H9 (cell line): ENCODE measurements around the gene COL11A1. TPM values are rescaled to one million over a fixed set of nuclear protein-coding genes. Genes with fewer than 3 reads are reported as not detected.
A peak's percentile ranks its signal among the peaks of the same experiment; 100 is the strongest.
"Not testable (repeated sequence)": the region's sequence is repeated elsewhere in the genome, so short reads cannot be mapped to it uniquely, and the experiment has no call there.

Experiments
- DNase-seq: peaks from one replicate; pipeline ENCODE4 v3.0.0-alpha.2; 2017
- H2AFZ ChIP-seq: one replicate; pipeline ENCODE4 v1.6.1; 2013; ENCODE audit warnings: mild to moderate bottlenecking, low read length, control low read depth, moderate library complexity
- H2AK5ac ChIP-seq: 2 replicates; pipeline ENCODE4 v1.6.1; 2013; ENCODE audit warnings: low read length, control low read depth, mixed read lengths; ENCODE audit not compliant: insufficient read length
- H2BK120ac ChIP-seq: one replicate; pipeline ENCODE4 v1.6.1; 2013; ENCODE audit warnings: low read depth, mild to moderate bottlenecking, low read length, control low read depth, inconsistent platforms; ENCODE audit not compliant: poor library complexity, severe bottlenecking
- H2BK12ac ChIP-seq: 2 replicates; pipeline ENCODE4 v1.6.1; 2013; ENCODE audit warnings: low read length, control low read depth, mixed read lengths, low read depth; ENCODE audit not compliant: insufficient read length
- H2BK15ac ChIP-seq: 2 replicates; pipeline ENCODE4 v1.6.1; 2013; ENCODE audit warnings: low read depth, low read length, control low read depth
- H2BK20ac ChIP-seq: one replicate; pipeline ENCODE4 v1.6.1; 2013; ENCODE audit warnings: low read depth, mild to moderate bottlenecking, low read length, control low read depth, inconsistent platforms; ENCODE audit not compliant: poor library complexity, severe bottlenecking
- H2BK5ac ChIP-seq: 2 replicates; pipeline ENCODE4 v1.6.1; 2013; ENCODE audit warnings: low read length, control low read depth, mixed read lengths; ENCODE audit not compliant: insufficient read length
- H3K14ac ChIP-seq: 2 replicates; pipeline ENCODE4 v1.6.1; 2013; ENCODE audit warnings: low read length, control low read depth; ENCODE audit not compliant: insufficient read depth
- H3K18ac ChIP-seq: 2 replicates; pipeline ENCODE4 v1.6.1; 2013; ENCODE audit warnings: low read depth, mild to moderate bottlenecking, mixed read lengths, low read length, control low read depth; ENCODE audit not compliant: insufficient read length
- H3K23ac ChIP-seq: 2 replicates; pipeline ENCODE4 v1.6.1; 2013; ENCODE audit warnings: low read length, control low read depth, mixed read lengths, low read depth; ENCODE audit not compliant: insufficient read length
- H3K23me2 ChIP-seq: 2 replicates; pipeline ENCODE4 v1.6.1; 2013; ENCODE audit warnings: low read depth, mild to moderate bottlenecking, mixed read lengths, low read length, control low read depth; ENCODE audit not compliant: insufficient read length, poor library complexity, severe bottlenecking
- H3K27ac ChIP-seq: 2 replicates; pipeline ENCODE4 v1.5.1; 2013; ENCODE audit warnings: low read length, control low read depth, mixed read lengths, low read depth; ENCODE audit not compliant: insufficient read length
- H3K27me3 ChIP-seq: 2 replicates; pipeline ENCODE4 v1.6.1; 2013; ENCODE audit warnings: low read length, control low read depth, inconsistent platforms; ENCODE audit not compliant: insufficient read depth
- H3K4ac ChIP-seq: 2 replicates; pipeline ENCODE4 v1.6.1; 2013; ENCODE audit warnings: low read depth, mild to moderate bottlenecking, control low read depth, inconsistent platforms, low read length, moderate library complexity
- H3K4me1 ChIP-seq: 2 replicates; pipeline ENCODE4 v1.6.1; 2013; ENCODE audit warnings: low read length, control low read depth, inconsistent platforms; ENCODE audit not compliant: insufficient read depth
- H3K4me2 ChIP-seq: 2 replicates; pipeline ENCODE4 v1.6.1; 2013; ENCODE audit warnings: low read length, control low read depth, mixed read lengths; ENCODE audit not compliant: insufficient read length, insufficient read depth
- H3K56ac ChIP-seq: 2 replicates; pipeline ENCODE4 v1.6.1; 2013; ENCODE audit warnings: low read depth, mild to moderate bottlenecking, mixed read lengths, low read length, control low read depth; ENCODE audit not compliant: insufficient read length
- H3K79me1 ChIP-seq: 2 replicates; pipeline ENCODE4 v1.6.1; 2013; ENCODE audit warnings: low read depth, mild to moderate bottlenecking, moderate library complexity, low read length, control low read depth, inconsistent platforms; ENCODE audit not compliant: insufficient read depth, poor library complexity, severe bottlenecking
- H3K79me2 ChIP-seq: 2 replicates; pipeline ENCODE4 v1.6.1; 2013; ENCODE audit warnings: low read length, control low read depth, inconsistent platforms; ENCODE audit not compliant: insufficient read depth
- H3K9ac ChIP-seq: 2 replicates; pipeline ENCODE4 v1.6.1; 2013; ENCODE audit warnings: low read length, control low read depth, mixed read lengths; ENCODE audit not compliant: insufficient read length; ENCODE audit errors: extremely low read depth
- H3K9me3 ChIP-seq: one replicate; pipeline ENCODE4 v1.6.1; 2013; ENCODE audit warnings: low read depth, low read length, inconsistent platforms; ENCODE audit not compliant: control insufficient read depth
- H3T11ph ChIP-seq: one replicate; pipeline ENCODE4 v1.6.1; 2013; ENCODE audit warnings: mild to moderate bottlenecking, low read length, control low read depth, inconsistent platforms
- H4K20me1 ChIP-seq: one replicate; pipeline ENCODE4 v1.6.1; 2013; ENCODE audit not compliant: control insufficient read depth, insufficient read length, insufficient read depth
- H4K5ac ChIP-seq: 2 replicates; pipeline ENCODE4 v1.6.1; 2013; ENCODE audit warnings: low read depth, mild to moderate bottlenecking, mixed read lengths, low read length, control low read depth; ENCODE audit not compliant: insufficient read length
- H4K8ac ChIP-seq: replicated peaks from 2 replicates; pipeline ENCODE4 v1.6.1; 2013; ENCODE audit warnings: low read length, control low read depth, mixed read lengths, low read depth; ENCODE audit not compliant: insufficient read length
- H4K91ac ChIP-seq: 2 replicates; pipeline ENCODE4 v1.6.1; 2013; ENCODE audit warnings: low read depth, mild to moderate bottlenecking, moderate library complexity, mixed read lengths, low read length, control low read depth; ENCODE audit not compliant: insufficient read length
- H3K27ac Mint-ChIP-seq, 3 experiments: 2 replicates in 2 of 3; 3 replicates in 1 of 3; pipeline ENCODE4 v1.8.0; 2020 to 2021; ENCODE audit warnings: mixed read lengths in 3 of 3, mild to moderate bottlenecking in 1 of 3, moderate library complexity in 1 of 3
- H3K27me3 Mint-ChIP-seq: 2 replicates; pipeline ENCODE4 v1.8.0; 2021; ENCODE audit warnings: low read depth, mild to moderate bottlenecking, moderate library complexity, mixed read lengths
- H3K36me3 Mint-ChIP-seq, 3 experiments: 2 replicates in 2 of 3; 3 replicates in 1 of 3; pipeline ENCODE4 v1.8.0; 2020 to 2021; ENCODE audit warnings: low read depth in 3 of 3, mixed read lengths in 3 of 3; ENCODE audit not compliant: insufficient read depth in 1 of 3
- H3K4me1 Mint-ChIP-seq, 2 experiments: 2 replicates each; pipeline ENCODE4 v1.8.0; 2020; ENCODE audit warnings: mixed read lengths in 2 of 2
- H3K4me3 Mint-ChIP-seq, 2 experiments: 2 replicates in 1 of 2; 3 replicates in 1 of 2; pipeline ENCODE4 v1.8.0; 2020 to 2021; ENCODE audit warnings: mild to moderate bottlenecking in 2 of 2, mixed read lengths in 2 of 2, moderate library complexity in 1 of 2
- H3K9me3 Mint-ChIP-seq, 2 experiments: 2 replicates in 1 of 2; 3 replicates in 1 of 2; pipeline ENCODE4 v1.8.0; 2020; ENCODE audit warnings: mild to moderate bottlenecking in 2 of 2, mixed read lengths in 2 of 2, moderate library complexity in 1 of 2
- WGBS: extraction: QIAGEN DNeasy Blood & Tissue Kit; methylation state at CpG from one replicate; pipeline ENCODE4 v1.1.7; 2013; ENCODE audit warnings: missing lambda C conversion rate, low lambda C conversion rate, mixed read lengths; ENCODE audit not compliant: insufficient read length; ENCODE audit errors: extremely low coverage; 5-methylcytosine and 5-hydroxymethylcytosine counted together
- total RNA-seq: library from RNA; stranded (reverse); gene quantifications from 2 replicates; pipeline ENCODE4 v1.2.1, GENCODE V29; 2021
- TF ChIP-seq, protein P1 (sequence below): fragments of 200-600 bp; sonication (generic); conservative IDR thresholded peaks from 3 replicates; pipeline ENCODE4 v1.8.0; 2021; ENCODE audit warnings: antibody characterized with exemption, mild to moderate bottlenecking

The COL11A1 gene
- total RNA-seq, 1 experiment from 2014 or later: 7.5 TPM

GRCh38 chr1:102933362-102933761 is 175.0 kb downstream of the COL11A1 start:
- H2BK120ac ChIP-seq, H3K79me1 ChIP-seq, H3K14ac ChIP-seq, H2BK5ac ChIP-seq, H3K9ac ChIP-seq, H3K4me2 ChIP-seq, H3K23me2 ChIP-seq, H2BK20ac ChIP-seq, H3K9me3 Mint-ChIP-seq, H3K9me3 ChIP-seq, H3K4me1 ChIP-seq, H3K4ac ChIP-seq, H3K79me2 ChIP-seq, H2AK5ac ChIP-seq, H4K5ac ChIP-seq, H4K20me1 ChIP-seq, H4K8ac ChIP-seq, H3K4me3 Mint-ChIP-seq, H4K91ac ChIP-seq, H2BK12ac ChIP-seq, H3K18ac ChIP-seq, H2BK15ac ChIP-seq, H3K23ac ChIP-seq, H3K27me3 Mint-ChIP-seq, H3T11ph ChIP-seq, H3K27me3 ChIP-seq, H3K27ac ChIP-seq, H3K56ac ChIP-seq, H2AFZ ChIP-seq: not testable (repeated sequence)
- Mint-ChIP-seq H3K36me3 (peaks cover 13 to 16% (median 13%) of the 10 kb centered on the region in 3 experiments), H3K27ac (0 out of 7 replicates have a peak overlapping the region, but pooled peaks of 1 of the 3 experiments have one; percentile 68), H3K4me1 (peaks cover 10 to 12% of the 10 kb centered on the region in 2 experiments)
- peak; percentile 66 for DNase-seq
- WGBS: no CpG with 5 or more reads among the region's 9 CpGs
- TF ChIP-seq, protein P1, sequence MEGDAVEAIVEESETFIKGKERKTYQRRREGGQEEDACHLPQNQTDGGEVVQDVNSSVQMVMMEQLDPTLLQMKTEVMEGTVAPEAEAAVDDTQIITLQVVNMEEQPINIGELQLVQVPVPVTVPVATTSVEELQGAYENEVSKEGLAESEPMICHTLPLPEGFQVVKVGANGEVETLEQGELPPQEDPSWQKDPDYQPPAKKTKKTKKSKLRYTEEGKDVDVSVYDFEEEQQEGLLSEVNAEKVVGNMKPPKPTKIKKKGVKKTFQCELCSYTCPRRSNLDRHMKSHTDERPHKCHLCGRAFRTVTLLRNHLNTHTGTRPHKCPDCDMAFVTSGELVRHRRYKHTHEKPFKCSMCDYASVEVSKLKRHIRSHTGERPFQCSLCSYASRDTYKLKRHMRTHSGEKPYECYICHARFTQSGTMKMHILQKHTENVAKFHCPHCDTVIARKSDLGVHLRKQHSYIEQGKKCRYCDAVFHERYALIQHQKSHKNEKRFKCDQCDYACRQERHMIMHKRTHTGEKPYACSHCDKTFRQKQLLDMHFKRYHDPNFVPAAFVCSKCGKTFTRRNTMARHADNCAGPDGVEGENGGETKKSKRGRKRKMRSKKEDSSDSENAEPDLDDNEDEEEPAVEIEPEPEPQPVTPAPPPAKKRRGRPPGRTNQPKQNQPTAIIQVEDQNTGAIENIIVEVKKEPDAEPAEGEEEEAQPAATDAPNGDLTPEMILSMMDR: peak; percentile 11; the same call in 1 of the 3 replicates
